IMR-90 (cell line): Measurements from ENCODE around the gene BCAS3. TPM values are rescaled to one million over a fixed set of nuclear protein-coding genes. Genes with fewer than 3 reads are reported as not detected.

Source experiments
- ATAC-seq: fragments of 200-7000 bp; cut with Tn5 transposase; 2 replicates; pipeline ENCODE4 v1.9.1; 2020; ENCODE audit warnings: low read depth, mild to moderate bottlenecking, moderate library complexity
- BruUV-seq: library from RNA; stranded (reverse); fragments of 400-500 nt; replicated peaks from 2 replicates; lab custom pipeline; 2021; lab: Mats Ljungman, UMichigan
- CTCF ChIA-PET: fragments of 300-600 bp; formaldehyde crosslinking; extraction: SDS; loops from one replicate; lab custom pipeline; 2021; ENCODE audit warnings: antibody characterized with exemption; lab: Yijun Ruan, JAX
- POLR2A ChIA-PET: fragments of 300-600 bp; sonication (Branson Sonifier 250); formaldehyde crosslinking; loops from one replicate; lab custom pipeline; 2022; ENCODE audit warnings: antibody characterized with exemption; ENCODE audit not compliant: unreplicated experiment; lab: Charles Lee
- DNase-seq: peaks from one replicate; pipeline ENCODE4 v3.0.0; 2013
- H2AFZ ChIP-seq: replicated peaks from 2 replicates; pipeline ENCODE3; 2013; ENCODE audit warnings: low read length, mild to moderate bottlenecking; ENCODE audit not compliant: poor library complexity
- H2AK5ac ChIP-seq: 2 replicates; pipeline ENCODE4 v1.6.1; 2013; ENCODE audit warnings: low read depth, low read length, inconsistent platforms
- H2AK9ac ChIP-seq: replicated peaks from 2 replicates; pipeline ENCODE3; 2013; ENCODE audit warnings: mild to moderate bottlenecking, low read depth, low read length, moderate library complexity; ENCODE audit not compliant: poor library complexity
- H2BK120ac ChIP-seq: 2 replicates; pipeline ENCODE4 v1.6.1; 2013; ENCODE audit warnings: low read depth, low read length, inconsistent platforms
- H2BK15ac ChIP-seq: 3 replicates; pipeline ENCODE4 v1.6.1; 2013; ENCODE audit warnings: low read depth, low read length, inconsistent platforms
- H2BK20ac ChIP-seq: 2 replicates; pipeline ENCODE4 v1.6.1; 2013; ENCODE audit warnings: low read depth, mild to moderate bottlenecking, inconsistent platforms, low read length, moderate library complexity
- H2BK5ac ChIP-seq: 2 replicates; pipeline ENCODE4 v1.6.1; 2013; ENCODE audit warnings: mild to moderate bottlenecking, low read depth, low read length, inconsistent platforms; ENCODE audit not compliant: poor library complexity, severe bottlenecking
- H3K14ac ChIP-seq: replicated peaks from 2 replicates; pipeline ENCODE4 v1.6.1; 2013; ENCODE audit warnings: low read depth, low read length, inconsistent platforms
- H3K18ac ChIP-seq: 2 replicates; pipeline ENCODE4 v1.6.1; 2013; ENCODE audit warnings: low read depth, low read length, control low read depth
- H3K23ac ChIP-seq: 2 replicates; pipeline ENCODE4 v1.6.1; 2013; ENCODE audit warnings: low read depth, low read length, inconsistent platforms
- H3K27ac ChIP-seq: 2 replicates; pipeline ENCODE4 v1.5.1; 2013; ENCODE audit warnings: mild to moderate bottlenecking, control low read depth, low read length; ENCODE audit not compliant: insufficient read depth
- H3K27me3 ChIP-seq: 2 replicates; pipeline ENCODE4 v1.6.1; 2013; ENCODE audit warnings: low read length; ENCODE audit not compliant: control insufficient read depth, insufficient read depth
- H3K36me3 ChIP-seq: 2 replicates; pipeline ENCODE4 v1.6.1; 2013; ENCODE audit warnings: low read length, mixed read lengths; ENCODE audit not compliant: control insufficient read depth, insufficient read depth
- H3K4ac ChIP-seq: 2 replicates; pipeline ENCODE4 v1.6.1; 2013; ENCODE audit warnings: low read depth, low read length, inconsistent platforms
- H3K4me1 ChIP-seq: 2 replicates; pipeline ENCODE4 v1.6.1; 2013; ENCODE audit warnings: low read length, mixed read lengths; ENCODE audit not compliant: control insufficient read depth, insufficient read depth
- H3K4me2 ChIP-seq: 2 replicates; pipeline ENCODE4 v1.6.1; 2013; ENCODE audit warnings: low read depth, mild to moderate bottlenecking, control low read depth, low read length, moderate library complexity
- H3K4me3 ChIP-seq: 2 replicates; pipeline ENCODE4 v1.5.1; 2013; ENCODE audit warnings: low read depth, mild to moderate bottlenecking, control low read depth, low read length, moderate library complexity; ENCODE audit not compliant: insufficient read depth
- H3K56ac ChIP-seq: 2 replicates; pipeline ENCODE4 v1.6.1; 2013; ENCODE audit warnings: low read length, inconsistent platforms; ENCODE audit not compliant: insufficient read depth; ENCODE audit errors: extremely low read depth
- H3K79me1 ChIP-seq, 2 experiments: 2 replicates each; pipeline ENCODE4 v1.6.1; 2013; ENCODE audit warnings: low read length in 2 of 2, inconsistent platforms in 1 of 2, low read depth in 1 of 2
- H3K9ac ChIP-seq: 2 replicates; pipeline ENCODE4 v1.6.1; 2013; ENCODE audit warnings: low read depth, low read length, control low read depth
- H3K9me1 ChIP-seq: 2 replicates; pipeline ENCODE4 v1.6.1; 2013; ENCODE audit warnings: low read length, inconsistent platforms; ENCODE audit not compliant: insufficient read depth
- H3K9me3 ChIP-seq: 2 replicates; pipeline ENCODE4 v1.6.1; 2013; ENCODE audit warnings: low read length; ENCODE audit not compliant: control insufficient read depth, insufficient read depth
- H4K20me1 ChIP-seq: 2 replicates; pipeline ENCODE4 v1.6.1; 2013; ENCODE audit warnings: low read length, inconsistent platforms; ENCODE audit not compliant: insufficient read depth
- H4K5ac ChIP-seq: 2 replicates; pipeline ENCODE4 v1.6.1; 2013; ENCODE audit warnings: mild to moderate bottlenecking, low read depth, low read length, control low read depth
- H4K8ac ChIP-seq, 2 experiments: 2 replicates each; pipeline ENCODE4 v1.6.1; 2013; ENCODE audit warnings: low read depth in 2 of 2, low read length in 2 of 2, control low read depth in 1 of 2, inconsistent platforms in 1 of 2
- H4K91ac ChIP-seq: 2 replicates; pipeline ENCODE4 v1.6.1; 2013; ENCODE audit warnings: low read depth, low read length, inconsistent platforms; ENCODE audit not compliant: insufficient read depth
- CEBPB ChIP-seq: IDR thresholded peaks from 2 replicates; pipeline ENCODE4 v1.6.1; 2012; ENCODE audit warnings: low read depth, low read length, improper control_type of control experiment
- MXI1 ChIP-seq: IDR thresholded peaks from 2 replicates; pipeline ENCODE4 v1.6.1; 2012; ENCODE audit warnings: low read depth, mild to moderate bottlenecking, low read length, moderate library complexity, borderline replicate concordance
- WGBS, 2 experiments: methylation state at CpG; one replicate each; pipeline versions ENCODE4 v1.1.5 to v1.1.7; 2013; ENCODE audit warnings: missing lambda C conversion rate in 2 of 2; ENCODE audit not compliant: insufficient read length in 1 of 2; ENCODE audit errors: extremely low coverage in 2 of 2; 5-methylcytosine and 5-hydroxymethylcytosine counted together
- dilution Hi-C: fragments of 300-500 bp; cut with HindIII; formaldehyde crosslinking; loops from one replicate; pipeline ENCODE4 v1.14.3; 2018; ENCODE audit warnings: low sequenced_read_pairs; ENCODE audit not compliant: unreplicated experiment
- in situ Hi-C: fragments of 300-500 bp; cut with MboI; formaldehyde crosslinking; loops from 3 replicates; pipeline ENCODE4 v1.14.3; 2019; ENCODE audit warnings: low sequenced_read_pairs, inconsistent platforms, mixed read lengths
- intact Hi-C: fragments of 100-400 bp; cut with micrococcal nuclease; formaldehyde crosslinking; loops from 2 replicates; pipeline ENCODE4 v1.10.0; 2022
- polyA plus RNA-seq, 3 experiments: library from polyadenylated mRNA; depleted of rRNA; stranded (reverse); fragments of >200 nt; gene quantifications; 2 replicates each; pipeline ENCODE4 v1.2.3, GENCODE V29; 2012; ENCODE audit warnings: low replicate concordance in 1 of 3
- total RNA-seq: library from RNA; depleted of rRNA; stranded (reverse); fragments of >200 nt; gene quantifications from 2 replicates; pipeline ENCODE4 v1.2.3, GENCODE V29; 2012

The BCAS3 gene
- total and polyA plus RNA-seq, 2 of the 4 experiments (the other 2 are of a cell fraction) = 6.3 to 27.1 TPM

DNA sequence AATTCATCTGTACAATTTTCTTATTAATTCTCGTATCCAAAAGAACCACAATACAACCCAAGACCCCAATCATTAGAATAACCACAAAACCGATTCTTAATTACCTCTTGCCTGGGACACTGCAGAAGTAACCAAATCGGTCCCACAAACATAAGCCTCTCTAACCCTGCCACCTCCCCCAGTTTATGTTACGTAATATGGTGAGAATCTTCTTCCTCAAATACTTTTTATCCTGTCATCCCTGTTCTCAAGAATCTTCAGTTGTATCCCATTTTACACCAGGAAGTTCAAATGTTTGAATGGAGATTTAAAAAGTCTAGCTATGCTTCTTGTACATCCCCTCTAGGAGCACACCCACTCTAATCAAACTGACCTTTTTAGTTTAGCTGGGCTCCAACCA lies 452.7 kb downstream of the BCAS3 start:
- Histone ChIP-seq H3K4me1 (peaks cover 10% of the 10 kb centered on the region), H3K18ac (no peak overlapping the region), H4K5ac (no peak overlapping the region), H2BK5ac (no peak overlapping the region), H3K9me3 (no peaks in the 10 kb centered on the region), H2AK5ac (no peak overlapping the region; the same call in 1 of the 2 replicates), H3K4ac (peak overlapping the region; percentile 29; the same call in 1 of the 2 replicates), H2BK120ac (peak overlapping the region; percentile 7; the same call in 1 of the 2 replicates), H3K9me1 (peaks cover 7% of the 10 kb centered on the region), H3K4me2 (no peak overlapping the region), H2BK15ac (no peak overlapping the region; the same call in 2 of the 3 replicates), H4K20me1 (no peaks in the 10 kb centered on the region), H4K8ac (no peak overlapping the region), H3K23ac (no peak overlapping the region), H3K4me3 (no peak overlapping the region), H3K9ac (no peak overlapping the region), H2AFZ (no peak overlapping the region), H3K56ac (no peak overlapping the region), H3K27me3 (no peaks in the 10 kb centered on the region), H2AK9ac (no peak overlapping the region), H3K79me1 (peaks cover 0 to 4% of the 10 kb centered on the region in 2 experiments; a peak in 1 of 4 replicates), H3K27ac (no peak overlapping the region), H3K36me3 (no peaks in the 10 kb centered on the region), H2BK20ac (peak overlapping the region; percentile 14; the same call in 1 of the 2 replicates), H3K14ac (0 out of 2 replicates have a peak overlapping the region, but pooled peaks have one; percentile 13), H4K91ac (no peak overlapping the region)
- ATAC-seq = no peak
- DNase-seq = no peak
- no TSS peak for BruUV-seq
- intact Hi-C loops = no loop called here
- in situ Hi-C loops = no loop called here
- WGBS, 2 experiments = no CpG with 5 or more reads among the region's 4 CpGs
- CTCF ChIA-PET = no interaction called here
- dilution Hi-C loops = no loop called here
- POLR2A ChIA-PET = no interaction called here
- TF ChIP-seq CEBPB (peak; percentile 67), MXI1 (no peak)
